K562 treated with DMSO at 1 percent for 48 hours (cell line): Measurements from ENCODE around the gene OR5K3. TPM values are rescaled to one million over a fixed set of nuclear protein-coding genes. Genes with fewer than 3 reads are reported as not detected.

Experiments used
- total RNA-seq: library from RNA; unstranded; fragments of 300-600 nt; gene quantifications from 2 replicates; pipeline ENCODE4 v1.2.3, GENCODE V29; 2022; ENCODE audit warnings: low replicate concordance; ENCODE audit errors: extremely low read depth

Gene OR5K3
- not detected in 2 replicates for total RNA-seq

GRCh38 chr3:98390366-98390765 is at the start of gene OR5K3:
Gene OR5K3, plus strand, starts transcription at chr3:98390666. Its CDS starts 0 bp downstream, at chr3:98390666.

GRCh38 chr3:98353554-98353953 is 36.9 kb upstream of the OR5K3 start, which contains the start of gene OR5K4:
Gene OR5K4, plus strand, starts transcription at chr3:98353854. Its CDS starts 0 bp downstream, at chr3:98353854.

Other genes starting within 250 kb of the OR5K3 start
- gene OR5H14, start 243.2 kb upstream of the OR5K3 start, total RNA-seq: not detected in 2 replicates
- not detected in 2 replicates for gene OR5H15, start 224.0 kb upstream of the OR5K3 start, total RNA-seq
- not detected in 2 replicates for gene OR5H6, start 126.4 kb upstream of the OR5K3 start, total RNA-seq
- not detected in 2 replicates for gene OR5H2, start 108.2 kb upstream of the OR5K3 start, total RNA-seq
- not detected in 2 replicates for gene OR5K4, start 36.8 kb upstream of the OR5K3 start, total RNA-seq
- not detected in 2 replicates for gene OR5K1, start 72.5 kb downstream of the OR5K3 start, total RNA-seq
- gene OR5K2, start 107.0 kb downstream of the OR5K3 start, total RNA-seq: not detected in 2 replicates
- gene CLDND1, start 132.2 kb downstream of the OR5K3 start, total RNA-seq: not detected in 2 replicates
- not detected in 2 replicates for gene GPR15, start 141.3 kb downstream of the OR5K3 start, total RNA-seq
- not detected in 2 replicates for gene CPOX, start 202.9 kb downstream of the OR5K3 start, total RNA-seq